ENCODE results near the gene C17orf113. TPM values are rescaled to one million over a fixed set of nuclear protein-coding genes. Genes with fewer than 3 reads are reported as not detected.

The C17orf113 gene
- total RNA-seq, 1 experiment from 2014 or later, result 2.3 TPM

- Histone ChIP-seq H2AFZ (ENCODE audit: low read depth, low read length, poor library complexity, severe bottlenecking) (no peak overlapping the region), H3K27ac (ENCODE audit: low read depth, low read length) (no peak overlapping the region), H3K9me2 (ENCODE audit: insufficient read depth) (no peaks in the 10 kb centered on the region), H3K4me1 (ENCODE audit: control insufficient read depth in 1 of 2, insufficient read depth in 2 of 2, low read length in 2 of 2) (no peaks in the 10 kb centered on the region), H3K79me2 (ENCODE audit: insufficient read depth, low read length) (no peaks in the 10 kb centered on the region), H3K27me3 (ENCODE audit: insufficient read depth, low read length) (no peaks in the 10 kb centered on the region), H3K4me2 (ENCODE audit: low read length) (no peak overlapping the region), H3K9me3 (ENCODE audit: control insufficient read depth in 1 of 2, insufficient read depth in 1 of 2, low read depth in 1 of 2, low read length in 2 of 2) (no peaks in the 10 kb centered on the region), H3K36me3 (ENCODE audit: control insufficient read depth in 1 of 2, insufficient read depth in 2 of 2, low read length in 2 of 2) (no peaks in the 10 kb centered on the region), H4K20me1 (ENCODE audit: insufficient read depth) (no peaks in the 10 kb centered on the region), H3K9ac (ENCODE audit: low read length) (no peak overlapping the region), H3K4me3 (replicated peaks in 1 of 2; ENCODE audit: low read depth in 1 of 2, low read length in 2 of 2) (no peak overlapping the region)
- BruUV-seq (replicated peaks), result no TSS peak
- intact Hi-C loops (cut with micrococcal nuclease), result no loop called here
- ChIA-PET POLR2A (interaction anchor here (1.2 kb wide), 1 partner anchor 21 kb away, joined by 3 read pairs; the partner anchor contains the start of gene NKIRAS2), CTCF (interaction anchor here (1.7 kb wide), 1 partner anchor 10 kb away, joined by 4 read pairs; no protein-coding TSS in a partner anchor), RAD21 (ENCODE audit: low non-redundant PET in 1 of 2, low total read pairs in 2 of 2, uncharacterized antibody in 2 of 2, unreplicated experiment in 2 of 2) (no interaction called here)
- no peak for TF ChIP-seq RAD21 (IDR thresholded peaks at IDR 0.05; ENCODE audit: low read depth)
- no peak for TF ChIP-seq SRF (IDR thresholded peaks at IDR 0.05; ENCODE audit: low read depth)
- TF ChIP-seq JUND (IDR thresholded peaks at IDR 0.05), result no peak
- no peak for TF ChIP-seq CTCF (IDR thresholded peaks at IDR 0.05 in 2 of 3, conservative IDR thresholded peaks at IDR 0.05 in 1 of 3; ENCODE audit: borderline replicate concordance in 1 of 3, insufficient read depth in 1 of 3, low read depth in 2 of 3, low read length in 2 of 3)
- no peak for TF ChIP-seq ZFX (IDR thresholded peaks at IDR 0.05)
- no peak for TF ChIP-seq TCF7L2 (IDR thresholded peaks at IDR 0.05; ENCODE audit: borderline replicate concordance, extremely low read depth, insufficient read depth, insufficient read length)
- no peak for TF ChIP-seq POLR2A (IDR thresholded peaks at IDR 0.05; ENCODE audit: borderline replicate concordance, extremely low read depth, insufficient read depth, insufficient read length)
- no peak for TF ChIP-seq YY1 (IDR thresholded peaks at IDR 0.05; ENCODE audit: extremely low read depth, insufficient replicate concordance, low read depth, low read length)
- no peak for TF ChIP-seq ELF1 (IDR thresholded peaks at IDR 0.05; ENCODE audit: borderline replicate concordance, low read depth)
- TF ChIP-seq ATF3 (IDR thresholded peaks at IDR 0.05), result no peak
- TF ChIP-seq EZH2phosphoT487 (IDR thresholded peaks at IDR 0.05; ENCODE audit: borderline replicate concordance), result no peak
- TF ChIP-seq SIN3A (IDR thresholded peaks at IDR 0.05; ENCODE audit: low read depth), result no peak
- TF ChIP-seq REST (IDR thresholded peaks at IDR 0.05; ENCODE audit: low read depth), result no peak
- TF ChIP-seq MAX (IDR thresholded peaks at IDR 0.05), result no peak
- no peak for TF ChIP-seq FOSL1 (IDR thresholded peaks at IDR 0.05; ENCODE audit: low read depth)
- TF ChIP-seq CBX3 (IDR thresholded peaks at IDR 0.05; ENCODE audit: low read depth), result no peak
- TF ChIP-seq CEBPB (IDR thresholded peaks at IDR 0.05; ENCODE audit: low read depth), result no peak
- no peak for TF ChIP-seq SP1 (IDR thresholded peaks at IDR 0.05; ENCODE audit: low read depth)
- TF ChIP-seq POLR2AphosphoS5 (IDR thresholded peaks at IDR 0.05; ENCODE audit: low read depth, low read length), result no peak
- TF ChIP-seq ZBTB33 (IDR thresholded peaks at IDR 0.05; ENCODE audit: extremely low read depth, insufficient replicate concordance, low read length), result no peak
- ATAC-seq, result no peak
- DNase-seq (ENCODE audit: low read depth, low spot score), result no peak
These were observed 9.6 kb downstream of the C17orf113 start for GRCh38 chr17:42040818-42041217.

All from HCT116 (cell line).